Measurements from ENCODE around the gene ALDH7A1. TPM values are rescaled to one million over a fixed set of nuclear protein-coding genes. Genes with fewer than 3 reads are reported as not detected.

Gene ALDH7A1
- total RNA-seq, 1 experiment from 2014 or later, result 148 TPM

- no peak for TF ChIP-seq CTCF (conservative IDR thresholded peaks at IDR 0.05)
- H3K79me2 ChIP-seq (ENCODE audit: insufficient read depth, low read length), result no peaks in the 10 kb centered on the region
- no peaks in the 10 kb centered on the region for H3K27me3 Mint-ChIP-seq (ENCODE audit: low read depth)
Observed at GRCh38 chr5:126521130-126521529, 73.9 kb downstream of the ALDH7A1 start.

More at GRCh38 chr5:126521130-126521529, 73.9 kb downstream of the ALDH7A1 start:
- Histone ChIP-seq H3K27ac (ENCODE audit: insufficient read length, low read depth, low read length) (no peak overlapping the region), H4K91ac (ENCODE audit: insufficient read length, low read depth, low read length) (no peak overlapping the region), H2AFZ (ENCODE audit: low read length) (no peak overlapping the region), H3K9ac (ENCODE audit: extremely low read depth, insufficient read length, low read length) (no peak overlapping the region), H3K27me3 (ENCODE audit: insufficient read depth, low read length) (no peaks in the 10 kb centered on the region), H3K9me3 (ENCODE audit: control insufficient read depth, low read depth, low read length) (no peaks in the 10 kb centered on the region), H2BK15ac (ENCODE audit: low read depth, low read length) (no peak overlapping the region), H3T11ph (ENCODE audit: low read length) (no peak overlapping the region), H3K4ac (ENCODE audit: low read depth, low read length) (no peak overlapping the region), H3K4me2 (ENCODE audit: insufficient read depth, insufficient read length, low read length) (no peak overlapping the region), H3K56ac (ENCODE audit: insufficient read length, low read depth, low read length) (no peak overlapping the region), H3K79me1 (ENCODE audit: insufficient read depth, low read depth, low read length, poor library complexity, severe bottlenecking) (no peaks in the 10 kb centered on the region), H3K4me1 (ENCODE audit: insufficient read depth, low read length) (no peaks in the 10 kb centered on the region), H2BK120ac (ENCODE audit: low read depth, low read length, poor library complexity, severe bottlenecking) (no peak overlapping the region), H3K14ac (ENCODE audit: insufficient read depth, low read length) (no peak overlapping the region), H4K20me1 (ENCODE audit: control insufficient read depth, insufficient read depth, insufficient read length) (no peaks in the 10 kb centered on the region), H3K18ac (ENCODE audit: insufficient read length, low read depth, low read length) (no peak overlapping the region), H4K8ac (replicated peaks; ENCODE audit: insufficient read length, low read depth, low read length) (no peak overlapping the region), H2AK5ac (ENCODE audit: insufficient read length, low read length) (no peak overlapping the region), H2BK12ac (ENCODE audit: insufficient read length, low read depth, low read length) (no peak overlapping the region), H3K23me2 (ENCODE audit: insufficient read length, low read depth, low read length, poor library complexity, severe bottlenecking) (no peaks in the 10 kb centered on the region), H2BK5ac (ENCODE audit: insufficient read length, low read length) (no peak overlapping the region), H2BK20ac (ENCODE audit: low read depth, low read length, poor library complexity, severe bottlenecking) (no peak overlapping the region), H4K5ac (ENCODE audit: insufficient read length, low read depth, low read length) (no peak overlapping the region), H3K23ac (ENCODE audit: insufficient read length, low read depth, low read length) (no peak overlapping the region)
- DNase-seq, result no peak
- Mint-ChIP-seq H3K4me1 (peaks cover 17 to 18% of the 10 kb centered on the region in 2 experiments), H3K4me3 (no peak overlapping the region), H3K9me3 (peaks cover 3 to 5% of the 10 kb centered on the region in 2 experiments; a peak in 1 of 5 replicates), H3K27ac (no peak overlapping the region), H3K36me3 (ENCODE audit: insufficient read depth in 1 of 3, low read depth in 3 of 3) (peaks cover 0 to 3% (median 0%) of the 10 kb centered on the region in 3 experiments; a peak in 3 of 7 replicates)
